ENCODE measurements around the gene FAM200B.

GRCh38 chr4:15690020-15690809, 8.6 kb downstream of the FAM200B start:
- TF ChIP-seq CTCF (IDR thresholded peaks at IDR 0.05), result no peak
- TF ChIP-seq EZH2 (IDR thresholded peaks at IDR 0.05), result no peak

All from neural progenitor cell (in vitro differentiated cells).